HS-27A (cell line): ENCODE results near the gene CCDC126.
"Not testable (repeated sequence)": the region's sequence is repeated elsewhere in the genome, so short reads cannot be mapped to it uniquely, and the experiment has no call there.

Experiments used
- DNase-seq: peaks from one replicate; pipeline ENCODE4 v3.0.0-alpha.2; 2012; ENCODE audit warnings: low read depth, missing footprints

CCDC126 gene

DNA sequence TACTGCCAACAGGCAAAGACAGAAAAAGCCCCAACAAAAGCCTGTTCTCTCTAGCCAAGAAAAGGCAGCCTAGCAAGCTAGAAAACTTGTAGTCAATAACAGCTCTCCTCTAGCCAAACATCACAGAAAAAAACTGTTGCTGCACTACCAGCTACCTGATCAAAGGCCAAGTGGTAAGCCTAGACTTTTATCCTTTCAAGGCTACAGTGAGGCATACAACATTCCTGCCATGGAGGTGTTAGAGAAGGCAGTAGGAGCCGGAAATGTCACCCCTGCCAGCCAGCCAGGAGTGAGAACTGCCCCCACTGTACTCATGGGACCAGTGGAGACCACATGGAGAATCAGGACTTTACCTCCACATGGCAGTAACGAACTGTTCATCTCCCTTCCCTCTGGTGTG lies 31.2 kb downstream of the CCDC126 start:
- no peak for DNase-seq

DNA sequence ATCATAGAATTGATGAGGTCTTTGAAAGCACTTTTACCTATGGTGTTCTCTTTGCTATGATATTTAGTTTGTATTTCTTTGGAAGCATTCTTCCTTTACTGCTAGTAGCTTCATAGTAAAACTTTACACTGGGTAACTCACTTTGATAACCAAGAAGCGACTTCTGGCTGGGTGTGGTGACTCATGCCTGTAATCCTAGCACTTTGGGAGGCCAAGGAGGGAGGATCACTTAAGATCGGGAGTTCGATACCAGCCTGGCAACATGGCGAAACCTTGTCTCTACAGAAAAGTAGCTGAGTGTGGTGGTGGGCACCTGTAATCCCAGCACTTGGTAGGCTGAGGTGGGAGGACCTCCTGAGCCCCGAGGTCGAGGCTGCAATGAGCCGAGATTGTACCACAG lies 36.2 kb downstream of the CCDC126 start:
- DNase-seq, result no peak

DNA sequence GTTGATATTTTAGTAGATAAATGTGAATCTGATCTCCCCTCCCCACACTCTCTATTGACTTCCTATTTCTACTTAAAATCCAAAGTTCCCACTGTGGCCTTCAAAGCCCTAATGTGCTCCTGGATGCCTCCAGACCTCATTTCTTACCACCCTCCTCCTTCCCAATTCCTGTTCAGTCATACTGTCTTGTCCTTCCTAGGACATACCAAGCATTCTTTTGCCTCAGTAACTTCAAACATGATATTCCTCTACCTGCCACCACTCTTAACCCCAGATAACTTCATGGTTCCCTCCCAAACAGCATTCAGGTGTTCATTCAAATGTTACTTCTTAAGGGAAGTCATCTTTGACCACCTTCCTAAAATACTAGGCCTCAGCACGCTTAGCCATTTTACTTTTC lies 48.6 kb downstream of the CCDC126 start:
- no peak for DNase-seq

DNA sequence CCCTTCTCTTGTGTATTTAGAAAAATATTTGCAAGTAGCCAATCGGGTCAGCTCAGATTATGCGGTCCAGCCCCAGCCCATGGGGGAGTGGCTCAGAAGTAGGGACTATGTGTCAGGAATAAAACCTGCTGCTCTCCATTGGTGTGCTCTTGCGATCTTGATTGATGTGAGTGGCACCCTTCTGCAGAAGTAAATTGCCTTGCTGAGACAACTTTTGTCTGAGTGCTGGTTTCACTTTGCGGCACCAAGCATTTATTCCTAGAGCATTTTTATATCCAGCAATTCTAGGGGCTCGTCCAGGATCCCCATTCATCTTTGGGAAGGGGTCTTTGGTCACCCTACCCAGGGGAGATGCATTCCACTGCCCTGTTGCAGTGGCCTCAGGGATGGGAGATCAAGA lies 56.8 kb downstream of the CCDC126 start:
- no peak for DNase-seq

DNA sequence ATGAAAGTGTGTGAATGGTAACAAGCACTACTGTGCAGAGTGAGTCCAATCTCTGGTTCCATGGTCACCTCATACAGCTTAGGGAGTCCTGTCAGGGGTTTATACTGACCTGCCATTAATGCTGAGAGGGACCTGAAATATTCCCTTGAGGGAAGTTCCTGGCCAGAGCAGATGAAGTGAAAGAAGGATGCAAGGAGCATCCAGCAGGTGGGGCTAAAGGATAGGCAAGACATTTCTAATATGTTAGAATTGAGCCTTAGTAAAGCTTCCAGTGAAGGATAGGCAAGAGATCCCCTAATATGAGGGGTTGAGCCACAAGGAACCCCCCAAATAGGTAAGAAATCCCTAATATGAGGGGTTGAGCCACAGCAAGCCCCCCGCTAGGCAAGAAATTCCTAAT lies 57.3 kb downstream of the CCDC126 start:
- DNase-seq, result no peak

DNA sequence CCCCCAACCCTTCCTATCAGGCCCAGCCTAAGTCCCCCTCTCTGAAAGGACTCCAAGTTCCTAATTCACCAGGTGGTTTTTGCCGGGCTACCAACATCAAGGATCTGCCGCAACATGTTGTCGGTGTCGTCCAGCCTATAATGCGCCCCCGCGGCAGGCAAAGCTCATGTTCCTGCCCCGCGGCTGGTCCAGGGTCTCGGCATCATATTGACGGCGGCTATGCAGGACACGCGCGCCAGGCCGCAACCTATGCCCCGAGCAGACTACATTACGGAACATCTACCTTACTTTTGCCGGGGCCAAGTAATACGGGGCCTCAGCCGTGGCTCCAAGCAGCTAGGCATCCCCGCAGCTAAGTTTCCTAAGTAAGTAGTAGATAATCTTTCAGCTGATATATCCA lies 58.3 kb downstream of the CCDC126 start:
- no peak for DNase-seq

DNA sequence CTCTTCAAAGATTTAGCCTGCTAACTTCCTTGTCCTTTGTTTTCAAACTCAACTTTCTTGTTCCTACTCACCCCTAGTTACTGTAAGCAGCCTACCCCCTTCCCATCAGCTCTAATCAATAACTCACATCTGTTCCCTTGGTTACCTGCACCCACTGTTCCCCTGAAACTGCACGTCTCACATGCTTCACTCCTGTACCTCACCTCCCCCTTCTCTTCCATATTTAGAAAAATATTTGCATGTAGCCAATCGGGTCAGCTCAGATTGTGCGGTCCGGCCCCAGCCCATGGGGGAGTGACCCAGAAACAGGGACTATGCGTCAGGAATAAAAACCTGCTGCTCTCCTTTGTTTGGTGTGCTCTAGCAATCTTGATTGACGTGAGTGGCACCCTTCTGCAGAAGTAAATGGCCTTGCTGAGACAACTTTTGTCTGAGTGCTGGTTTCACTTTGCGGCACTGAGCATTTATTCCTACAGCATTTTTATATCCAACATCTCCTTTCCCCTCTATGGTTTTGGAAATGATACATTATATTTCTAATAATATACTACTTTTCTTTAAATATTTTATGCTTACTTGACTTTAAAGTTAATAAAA lies 61.7 kb downstream of the CCDC126 start:
- no peak for DNase-seq

DNA sequence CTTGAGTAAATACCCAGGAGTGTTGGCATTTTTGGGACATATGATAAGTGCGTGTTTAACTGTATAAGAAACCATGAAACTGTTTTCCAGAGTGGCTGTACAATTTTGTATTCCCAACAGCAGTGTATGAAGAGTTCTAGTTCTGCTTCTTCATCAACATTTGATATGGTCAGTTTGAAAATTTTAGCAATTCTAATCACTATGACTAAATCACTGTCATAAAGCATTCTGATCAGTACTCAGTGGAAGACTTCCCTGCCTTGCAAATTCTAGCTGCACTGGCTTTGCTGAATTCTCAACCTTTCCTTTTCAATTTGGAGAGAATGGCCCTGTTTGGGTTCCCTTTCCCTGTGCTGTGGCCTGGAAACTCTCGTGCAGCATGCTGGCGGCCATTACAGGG lies 64.2 kb downstream of the CCDC126 start:
- DNase-seq, result no peak

DNA sequence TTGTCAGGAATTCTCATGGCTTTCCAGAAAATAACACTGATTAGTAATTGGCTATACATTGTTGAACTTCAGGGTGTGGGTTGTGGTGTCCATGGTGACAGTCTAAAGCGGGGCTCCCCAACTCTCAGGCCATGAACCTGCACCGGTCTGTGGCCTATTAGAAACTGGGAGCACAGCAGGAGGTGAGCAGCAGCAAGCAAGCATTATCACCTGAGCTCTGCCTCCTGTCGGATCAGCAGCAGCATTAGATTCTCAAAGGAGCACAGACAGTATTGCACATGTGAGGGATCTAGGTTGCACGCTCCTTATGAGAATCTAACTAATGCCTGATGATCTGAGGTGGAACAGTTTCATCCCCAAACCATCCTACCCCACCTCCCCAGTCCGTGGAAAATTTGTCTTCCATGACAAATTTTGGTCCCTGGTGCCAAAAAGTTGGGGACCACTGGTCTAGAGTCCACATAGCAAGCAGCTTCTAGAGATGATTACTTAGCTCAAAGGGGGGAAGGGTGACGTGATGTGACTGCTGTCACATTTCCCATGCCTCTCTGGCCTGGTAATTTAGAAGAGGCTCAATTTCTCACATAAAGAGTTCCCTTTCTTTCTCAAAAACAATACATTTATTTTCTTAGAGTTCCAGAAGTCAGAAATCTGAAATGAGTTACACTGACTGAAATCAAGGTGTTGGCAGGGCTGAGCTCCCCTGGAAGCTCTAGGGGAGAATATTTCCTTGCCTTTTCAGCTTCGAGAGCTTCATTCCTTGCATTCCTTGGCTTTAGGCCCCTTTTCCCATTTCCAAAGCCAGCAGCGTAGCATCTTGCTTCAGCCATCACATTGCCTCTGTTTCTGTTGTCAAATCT lies 65.2 kb downstream of the CCDC126 start:
- no peak for DNase-seq

DNA sequence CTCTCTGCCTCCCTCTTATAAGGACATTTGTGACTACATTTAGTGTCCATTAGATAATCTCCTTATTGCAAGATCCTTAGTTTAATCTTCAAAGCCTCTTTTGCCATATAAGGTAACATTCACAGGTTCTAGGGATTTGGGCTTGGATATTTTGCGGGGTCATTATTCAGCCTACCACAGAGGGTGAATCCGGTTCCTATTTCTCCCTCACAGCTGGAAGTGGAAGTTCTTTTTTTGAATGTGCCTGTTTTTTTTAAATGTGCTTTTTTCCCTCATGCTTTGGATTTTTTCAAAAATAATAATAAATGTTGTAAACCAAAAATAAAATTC lies 65.8 kb downstream of the CCDC126 start:
- no peak for DNase-seq

DNA sequence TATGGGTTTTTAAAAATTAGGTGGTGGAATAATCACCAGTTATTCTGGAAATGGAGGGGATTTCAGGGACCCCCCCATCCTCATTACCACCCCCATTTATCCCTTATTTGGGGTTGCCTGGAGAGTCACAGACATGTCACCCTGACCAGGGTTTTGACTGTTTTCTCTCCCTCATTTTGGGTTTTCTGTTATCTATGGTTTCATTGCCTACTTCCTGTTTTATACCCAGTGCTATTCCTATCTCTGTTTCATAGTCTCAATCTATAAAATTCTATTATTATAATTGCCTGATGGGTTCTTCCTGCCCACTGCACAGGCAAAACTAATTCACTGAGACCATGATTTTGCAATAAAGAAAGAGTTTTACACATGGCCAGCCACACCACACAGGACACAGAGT lies 66.9 kb downstream of the CCDC126 start:
- no peak for DNase-seq

DNA sequence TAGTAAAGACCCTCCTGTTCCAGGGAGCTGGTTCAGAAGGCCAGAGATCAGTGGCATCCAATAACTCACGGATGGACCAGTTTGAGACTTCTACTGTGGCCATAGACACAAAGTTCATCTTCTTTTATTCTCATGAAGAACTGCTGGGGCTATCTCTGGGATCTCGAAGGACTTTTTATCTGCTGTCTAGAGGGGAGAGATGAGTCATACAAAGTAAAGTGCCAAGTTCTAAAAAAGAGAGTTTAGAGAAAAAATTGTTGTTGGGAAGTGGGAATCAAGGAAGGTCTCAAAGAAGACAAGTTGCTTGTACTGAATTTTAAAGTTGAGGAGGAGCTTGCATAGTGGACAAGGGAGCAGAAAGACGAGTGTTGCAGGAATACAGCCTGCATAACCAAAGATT lies 74.9 kb downstream of the CCDC126 start:
- DNase-seq, result no peak

DNA sequence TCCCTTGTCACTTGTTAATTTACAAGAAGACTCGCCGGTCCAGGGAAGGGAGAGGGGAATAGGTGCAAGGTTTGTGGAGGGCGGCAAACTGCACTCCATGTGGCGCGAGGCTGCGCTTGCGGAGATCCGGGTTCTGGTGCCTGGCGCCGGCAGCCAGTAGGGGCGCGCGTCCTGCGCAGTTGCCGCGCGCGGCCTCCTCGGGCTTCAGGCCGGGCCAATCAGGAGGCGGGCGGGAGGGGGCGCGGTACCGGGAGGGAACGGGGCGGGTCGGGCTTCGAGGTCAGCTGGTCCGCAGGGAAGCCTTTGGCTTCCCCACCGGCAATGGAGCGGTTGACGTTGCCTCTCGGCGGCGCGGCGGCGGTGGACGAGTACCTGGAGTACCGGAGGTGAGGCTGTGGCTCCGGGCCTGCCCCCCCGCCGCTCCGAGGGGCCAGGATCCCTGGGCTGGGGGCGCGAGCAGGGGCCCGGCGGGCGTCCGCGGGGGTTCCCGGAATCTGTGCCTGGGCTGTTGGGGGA lies 82.8 kb downstream of the CCDC126 start, which contains the start of gene FAM221A:
TSS of gene FAM221A (plus strand) at position 302 of the 516 bp plus-strand sequence. CDS start at position 322, 20 bp downstream.
- DNase-seq, result peak; percentile 33

DNA sequence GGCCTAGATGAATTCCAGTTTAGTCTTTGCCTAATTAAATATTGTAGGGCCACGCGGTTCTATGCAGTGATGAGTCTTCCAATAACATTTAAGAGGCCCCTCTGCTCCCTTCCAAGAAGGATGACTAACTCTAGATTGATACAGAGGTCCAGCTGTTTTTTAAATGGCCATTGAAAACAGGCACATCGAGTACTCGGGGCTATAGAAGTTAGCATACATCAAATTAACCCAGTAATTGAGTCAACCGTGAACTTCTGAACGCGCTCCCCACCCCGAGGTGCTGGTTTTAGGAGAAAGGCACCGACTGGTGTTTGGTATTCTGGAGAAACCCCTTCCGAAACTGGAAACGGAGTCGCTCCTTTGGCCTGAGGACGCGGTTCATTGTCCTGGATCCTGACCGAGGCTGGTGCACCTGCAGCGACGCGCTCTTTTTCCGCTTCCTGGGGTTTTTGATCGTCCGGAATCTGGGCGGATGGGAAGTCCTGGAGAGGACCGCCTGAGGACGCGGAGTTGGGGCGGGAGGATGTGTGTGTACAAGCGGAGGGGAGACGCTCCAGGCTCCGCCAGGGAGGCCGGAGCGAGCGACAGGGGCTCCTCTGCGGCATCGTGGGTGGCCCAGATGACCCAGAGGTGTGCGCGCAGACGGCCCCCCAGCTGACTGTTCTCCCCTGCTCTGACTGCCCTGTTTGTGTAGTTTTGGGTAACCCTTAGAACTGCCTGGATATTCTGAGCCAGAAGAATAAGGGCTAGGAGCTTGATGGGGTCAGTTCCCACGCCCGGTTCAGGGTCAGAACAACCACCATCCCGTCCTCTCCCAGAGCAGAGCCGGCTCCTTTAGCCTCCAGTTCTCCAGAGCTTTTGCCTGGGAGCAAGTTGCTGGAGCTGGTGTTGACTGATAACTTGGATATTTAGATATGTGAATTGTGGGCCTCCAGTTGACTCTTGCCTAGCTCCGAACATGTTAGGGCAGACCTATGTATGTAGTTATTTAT lies 83.5 kb downstream of the CCDC126 start:
- no peak for DNase-seq

DNA sequence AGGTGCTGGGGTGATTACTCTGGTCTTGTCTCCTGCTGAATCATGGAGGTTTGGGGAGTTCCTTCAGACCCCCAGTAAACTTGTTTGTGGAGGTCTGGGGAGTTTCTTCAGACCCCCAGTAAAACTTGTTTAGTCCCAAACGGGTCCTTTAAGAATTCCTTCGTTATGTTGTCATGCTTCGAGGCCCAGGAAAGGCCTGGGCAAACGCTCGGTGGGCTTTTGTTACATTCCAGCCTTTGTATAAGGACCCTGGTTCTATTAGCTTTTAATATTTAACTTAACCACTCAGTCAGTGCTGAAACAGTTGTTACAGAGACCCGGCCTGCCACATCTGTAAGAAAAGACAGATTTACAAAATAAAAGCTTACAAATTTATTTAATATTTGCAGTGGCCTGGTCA lies 86.9 kb downstream of the CCDC126 start:
- not testable (repeated sequence) for DNase-seq

DNA sequence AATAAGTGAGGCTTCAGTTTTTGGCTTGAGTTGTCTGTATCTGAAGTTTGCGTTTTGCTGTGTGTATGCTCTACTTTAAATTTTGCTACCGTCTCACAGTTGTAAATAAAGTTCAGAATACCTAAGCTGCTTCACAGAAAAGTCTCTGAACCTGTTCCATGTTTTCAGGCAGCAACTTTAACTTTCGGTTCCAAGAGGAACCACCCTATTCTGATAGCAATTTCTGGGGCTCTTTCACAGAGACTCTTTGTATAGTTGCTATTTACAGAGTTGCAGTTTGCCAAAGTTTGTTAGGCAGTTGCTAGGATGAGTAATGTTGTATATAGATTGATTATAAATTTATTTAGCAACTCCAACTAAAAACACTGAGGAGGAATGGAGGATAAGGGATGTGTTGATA lies 88.5 kb downstream of the CCDC126 start:
- DNase-seq, result no peak

DNA sequence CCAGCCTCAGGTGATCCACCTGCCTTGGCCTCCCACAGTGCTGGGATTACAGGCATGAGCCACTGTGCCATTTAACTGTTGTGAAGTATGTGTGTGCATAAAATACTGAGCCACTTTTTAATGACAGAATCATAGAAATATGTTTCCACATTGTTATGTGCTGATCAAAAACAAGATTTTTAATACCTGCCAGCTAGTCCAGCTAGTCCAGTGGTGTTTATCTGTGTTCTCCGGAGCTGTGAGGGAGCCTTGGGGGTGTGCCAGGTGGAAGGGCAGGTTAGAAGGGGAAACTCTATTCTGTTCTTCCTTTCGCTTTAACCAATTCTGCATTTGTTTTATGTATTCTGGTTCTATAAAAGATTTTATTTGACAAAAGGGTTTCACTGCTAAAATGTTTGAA lies 89.8 kb downstream of the CCDC126 start:
- DNase-seq, result no peak

DNA sequence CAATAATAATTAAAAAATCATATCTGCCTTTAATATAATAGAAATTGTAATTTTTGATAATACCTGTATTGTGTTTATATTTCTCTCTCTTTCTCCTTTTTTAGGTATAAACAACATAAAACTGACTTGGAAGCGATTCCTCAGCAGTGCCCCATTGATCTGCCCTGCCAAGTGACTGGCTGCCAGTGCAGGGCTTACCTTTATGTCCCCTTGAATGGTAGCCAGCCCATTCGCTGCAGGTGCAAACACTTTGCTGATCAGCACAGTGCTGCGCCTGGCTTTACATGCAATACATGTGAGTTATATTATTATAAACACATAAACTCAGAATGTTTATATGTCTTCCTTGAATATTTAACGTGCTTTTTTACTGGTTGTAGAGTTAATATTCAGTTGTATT lies 92.0 kb downstream of the CCDC126 start:
- DNase-seq, result no peak

DNA sequence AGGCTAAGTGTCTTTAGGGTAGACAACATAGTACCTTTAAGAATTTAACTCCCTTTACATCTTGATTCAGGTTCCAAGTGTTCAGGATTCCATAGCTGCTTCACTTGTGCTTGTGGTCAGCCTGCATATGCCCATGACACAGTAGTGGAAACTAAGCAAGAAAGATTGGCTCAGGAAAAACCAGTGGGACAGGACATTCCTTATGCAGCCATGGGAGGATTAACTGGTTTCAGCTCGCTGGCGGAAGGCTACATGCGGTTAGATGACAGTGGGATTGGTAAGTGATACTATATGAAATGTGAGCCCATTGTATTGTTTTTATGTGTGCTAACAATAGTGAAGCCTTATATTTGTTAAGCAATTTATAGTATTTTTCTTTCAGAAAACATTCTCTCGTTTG lies 94.1 kb downstream of the CCDC126 start:
- no peak for DNase-seq

DNA sequence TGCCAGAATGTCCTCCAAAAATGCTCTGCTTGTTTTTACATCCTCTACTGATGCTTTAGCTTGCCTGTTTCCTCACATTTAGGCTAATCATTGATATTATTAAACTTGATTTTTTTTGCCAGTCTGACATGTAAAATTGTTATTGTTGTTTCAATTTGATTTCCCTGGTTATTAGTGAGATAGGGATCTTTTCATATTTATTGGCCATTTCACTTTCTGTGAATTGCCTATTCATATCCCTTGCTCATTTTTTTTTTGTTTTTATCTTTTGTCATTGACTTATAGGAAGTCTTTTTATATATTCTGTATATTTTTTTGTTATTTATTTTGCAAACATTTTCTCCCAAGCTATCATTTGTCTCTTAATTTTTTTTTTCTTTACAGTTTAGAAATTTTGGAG lies 96.0 kb downstream of the CCDC126 start:
- no peak for DNase-seq
